ENCODE data around the gene OBSCN.
"Not testable (repeated sequence)": the region's sequence is repeated elsewhere in the genome, so short reads cannot be mapped to it uniquely, and the experiment has no call there.

The OBSCN gene

DNA sequence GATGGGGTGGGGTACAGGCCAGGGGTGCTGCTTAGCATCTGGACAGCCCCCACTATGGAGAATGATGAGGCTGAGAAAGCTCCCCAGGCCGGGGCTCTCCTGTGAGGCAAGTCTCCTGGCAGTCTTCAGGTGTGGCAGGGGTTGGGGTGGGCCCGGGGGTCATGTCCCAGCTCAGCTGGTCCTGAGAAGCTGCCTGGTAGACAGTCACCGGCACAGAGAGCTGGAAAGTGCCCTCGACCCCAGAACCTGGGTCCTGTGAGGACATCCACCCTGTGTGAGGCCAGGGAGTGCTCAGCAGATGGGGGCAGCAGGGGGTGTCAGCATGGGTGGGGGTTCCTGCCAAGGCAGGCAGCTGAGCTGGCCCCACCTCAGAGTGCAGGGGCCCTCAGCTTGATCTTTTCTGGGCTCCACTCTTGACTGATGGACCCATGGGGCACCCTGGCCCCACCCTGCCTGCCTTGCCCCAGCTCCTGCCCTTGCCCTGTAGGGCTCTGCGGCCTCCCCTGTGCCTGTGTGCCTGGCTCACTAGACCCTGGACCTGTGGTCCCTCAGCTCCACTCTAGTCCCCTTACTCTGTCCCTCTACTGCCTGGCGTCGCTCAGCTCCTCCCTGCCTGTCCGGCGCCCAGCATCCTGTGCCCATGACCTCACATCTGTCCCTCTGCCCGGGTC, 36.5 kb upstream of the OBSCN start:
- no peaks in the 10 kb centered on the region for H3K9me2 ChIP-seq (replicated peaks; ENCODE audit: low read depth, low read length)
- no peaks in the 10 kb centered on the region for H3K27me3 ChIP-seq (ENCODE audit: insufficient read depth, low read length, poor library complexity, severe bottlenecking)
- H3F3A ChIP-seq (ENCODE audit: low read depth) = no peaks in the 10 kb centered on the region
- H3K36me3 ChIP-seq (ENCODE audit: insufficient read depth, low read length) = peaks cover 17% of the 10 kb centered on the region; the same call in 1 of the 2 replicates
- no peak overlapping the region for H3K4me3 ChIP-seq (ENCODE audit: low read length, poor library complexity, severe bottlenecking)
- no peak overlapping the region for H3K4me2 ChIP-seq (ENCODE audit: low read depth, low read length, poor library complexity, severe bottlenecking)
- H3K9me3 ChIP-seq (ENCODE audit: insufficient read depth, low read depth, low read length) = no peaks in the 10 kb centered on the region
- peaks cover 56% of the 10 kb centered on the region for H3K79me2 ChIP-seq (ENCODE audit: insufficient read depth, low read length)
- TF ChIP-seq EZH2phosphoT487 (IDR thresholded peaks at IDR 0.05; ENCODE audit: borderline replicate concordance) = no peak
- TF ChIP-seq, protein P1, sequence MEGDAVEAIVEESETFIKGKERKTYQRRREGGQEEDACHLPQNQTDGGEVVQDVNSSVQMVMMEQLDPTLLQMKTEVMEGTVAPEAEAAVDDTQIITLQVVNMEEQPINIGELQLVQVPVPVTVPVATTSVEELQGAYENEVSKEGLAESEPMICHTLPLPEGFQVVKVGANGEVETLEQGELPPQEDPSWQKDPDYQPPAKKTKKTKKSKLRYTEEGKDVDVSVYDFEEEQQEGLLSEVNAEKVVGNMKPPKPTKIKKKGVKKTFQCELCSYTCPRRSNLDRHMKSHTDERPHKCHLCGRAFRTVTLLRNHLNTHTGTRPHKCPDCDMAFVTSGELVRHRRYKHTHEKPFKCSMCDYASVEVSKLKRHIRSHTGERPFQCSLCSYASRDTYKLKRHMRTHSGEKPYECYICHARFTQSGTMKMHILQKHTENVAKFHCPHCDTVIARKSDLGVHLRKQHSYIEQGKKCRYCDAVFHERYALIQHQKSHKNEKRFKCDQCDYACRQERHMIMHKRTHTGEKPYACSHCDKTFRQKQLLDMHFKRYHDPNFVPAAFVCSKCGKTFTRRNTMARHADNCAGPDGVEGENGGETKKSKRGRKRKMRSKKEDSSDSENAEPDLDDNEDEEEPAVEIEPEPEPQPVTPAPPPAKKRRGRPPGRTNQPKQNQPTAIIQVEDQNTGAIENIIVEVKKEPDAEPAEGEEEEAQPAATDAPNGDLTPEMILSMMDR (conservative IDR thresholded peaks at IDR 0.05; ENCODE audit: low read length) = no peak
- H4K20me1 ChIP-seq (ENCODE audit: insufficient read depth, low read length, poor library complexity, severe bottlenecking) = peaks cover 9% of the 10 kb centered on the region
- no peak overlapping the region for H3K9ac ChIP-seq (ENCODE audit: low read depth, low read length, poor library complexity, severe bottlenecking)
- H3K4me1 ChIP-seq (ENCODE audit: insufficient read depth, low read length, poor library complexity, severe bottlenecking) = peaks cover 26% of the 10 kb centered on the region
- no peak overlapping the region for H2AFZ ChIP-seq (ENCODE audit: low read length)

DNA sequence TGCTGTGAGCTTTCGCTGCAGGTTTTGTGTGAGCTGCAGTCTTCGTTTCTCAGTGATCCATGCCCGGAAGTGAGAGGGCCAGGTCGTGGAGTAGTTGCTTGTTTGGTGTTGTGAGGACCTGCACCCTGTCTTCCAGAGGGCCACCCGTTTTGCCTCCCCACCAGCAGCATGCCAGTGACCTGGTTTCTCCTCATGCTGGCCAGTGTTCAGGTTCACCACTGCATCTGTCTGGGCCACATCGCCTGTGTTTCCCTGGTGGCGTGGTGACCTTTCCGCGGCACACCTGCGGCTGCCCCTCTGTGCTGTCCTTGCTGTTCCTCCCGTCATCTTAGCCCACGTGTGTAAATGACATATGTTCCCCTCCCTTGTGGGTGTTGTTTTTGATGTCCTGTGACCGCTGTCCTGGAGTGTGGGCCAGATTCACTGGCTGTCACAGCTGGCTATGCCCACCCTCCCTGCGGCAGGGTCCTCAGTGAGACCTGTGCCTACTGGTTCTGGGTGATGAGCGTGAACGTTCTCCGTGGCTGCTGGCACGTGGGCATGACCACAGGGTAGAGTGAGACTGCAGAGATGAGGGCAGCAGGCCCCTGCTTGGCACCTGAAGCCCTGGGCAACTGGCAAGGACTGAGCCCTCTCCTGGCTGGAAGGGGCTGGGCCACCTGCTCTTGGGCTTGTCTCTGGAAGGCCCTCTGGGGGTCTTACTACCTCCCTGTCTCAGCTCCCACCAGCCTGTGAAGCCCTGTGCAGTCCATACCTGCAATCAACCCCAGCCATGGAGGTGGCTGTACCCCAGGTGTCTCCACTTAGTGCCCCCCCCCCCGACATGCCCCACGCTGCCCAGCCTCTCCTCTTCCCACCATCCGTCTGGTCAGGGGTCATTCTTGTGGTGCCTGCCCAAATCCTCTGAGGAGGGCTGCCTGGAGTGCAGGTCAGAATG, 35.0 kb upstream of the OBSCN start:
- TF ChIP-seq, protein P1 (conservative IDR thresholded peaks at IDR 0.05; ENCODE audit: low read length) = no peak
- TF ChIP-seq EZH2phosphoT487 (IDR thresholded peaks at IDR 0.05; ENCODE audit: borderline replicate concordance) = no peak
- Histone ChIP-seq H3K36me3 (ENCODE audit: insufficient read depth, low read length) (peaks cover 17% of the 10 kb centered on the region; the same call in 1 of the 2 replicates), H3F3A (ENCODE audit: low read depth) (no peaks in the 10 kb centered on the region), H3K79me2 (ENCODE audit: insufficient read depth, low read length) (peaks cover 42% of the 10 kb centered on the region; the same call in 1 of the 2 replicates), H3K4me1 (ENCODE audit: insufficient read depth, low read length, poor library complexity, severe bottlenecking) (peaks cover 13% of the 10 kb centered on the region), H3K4me3 (ENCODE audit: low read length, poor library complexity, severe bottlenecking) (no peak overlapping the region), H3K9me3 (ENCODE audit: insufficient read depth, low read depth, low read length) (no peaks in the 10 kb centered on the region), H3K9ac (ENCODE audit: low read depth, low read length, poor library complexity, severe bottlenecking) (no peak overlapping the region), H2AFZ (ENCODE audit: low read length) (no peak overlapping the region), H3K9me2 (replicated peaks; ENCODE audit: low read depth, low read length) (no peaks in the 10 kb centered on the region), H3K4me2 (ENCODE audit: low read depth, low read length, poor library complexity, severe bottlenecking) (no peak overlapping the region), H4K20me1 (ENCODE audit: insufficient read depth, low read length, poor library complexity, severe bottlenecking) (peaks cover 3% of the 10 kb centered on the region), H3K27me3 (ENCODE audit: insufficient read depth, low read length, poor library complexity, severe bottlenecking) (no peaks in the 10 kb centered on the region)

DNA sequence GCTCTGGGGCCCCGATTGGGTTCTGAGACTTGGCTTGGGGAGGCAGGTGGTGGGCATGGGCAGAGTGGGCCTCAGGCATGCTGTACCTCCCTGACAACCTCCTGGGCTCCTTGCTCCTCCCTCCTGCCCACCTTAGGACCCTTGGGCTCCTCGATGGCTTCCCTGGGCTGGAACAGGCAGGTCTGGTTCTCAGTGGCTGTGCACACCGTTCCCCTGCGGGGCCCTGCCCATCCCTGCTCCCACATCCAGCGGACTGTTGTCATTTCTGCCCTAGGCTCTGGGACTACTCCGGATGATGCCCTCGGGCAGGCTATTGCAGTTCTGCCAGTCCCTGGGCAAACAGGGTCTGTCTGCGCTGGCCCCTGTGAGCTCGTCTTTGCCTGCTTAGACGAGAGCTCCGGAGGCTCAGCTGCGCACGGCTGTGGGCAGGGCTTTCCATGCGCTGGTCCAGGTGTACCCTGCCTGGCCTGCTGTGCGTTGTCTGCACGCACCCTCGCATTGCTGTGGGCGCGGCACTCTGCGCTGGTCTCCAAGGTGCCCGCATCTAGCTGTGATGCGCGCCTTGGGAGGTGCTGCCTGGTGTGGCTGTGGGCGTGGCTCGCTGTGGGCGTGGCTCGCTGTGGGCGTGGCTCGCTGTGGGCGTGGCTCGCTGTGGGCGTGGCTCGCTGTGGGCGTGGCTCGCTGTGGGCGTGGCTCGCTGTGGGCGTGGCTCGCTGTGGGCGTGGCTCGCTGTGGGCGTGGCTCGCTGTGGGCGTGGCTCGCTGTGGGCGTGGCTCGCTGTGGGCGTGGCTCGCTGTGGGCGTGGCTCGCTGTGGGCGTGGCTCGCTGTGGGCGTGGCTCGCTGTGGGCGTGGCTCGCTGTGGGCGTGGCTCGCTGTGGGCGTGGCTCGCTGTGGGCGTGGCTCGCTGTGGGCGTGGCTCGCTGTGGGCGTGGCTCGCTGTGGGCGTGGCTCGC, 34.0 kb upstream of the OBSCN start:
- H3K9ac ChIP-seq (ENCODE audit: low read depth, low read length, poor library complexity, severe bottlenecking); H3K4me3 ChIP-seq (ENCODE audit: low read length, poor library complexity, severe bottlenecking); H3K4me1 ChIP-seq (ENCODE audit: insufficient read depth, low read length, poor library complexity, severe bottlenecking); H3K4me2 ChIP-seq (ENCODE audit: low read depth, low read length, poor library complexity, severe bottlenecking); H2AFZ ChIP-seq (ENCODE audit: low read length); H3K27me3 ChIP-seq (ENCODE audit: insufficient read depth, low read length, poor library complexity, severe bottlenecking); H4K20me1 ChIP-seq (ENCODE audit: insufficient read depth, low read length, poor library complexity, severe bottlenecking); H3K9me3 ChIP-seq (ENCODE audit: insufficient read depth, low read depth, low read length); H3F3A ChIP-seq (ENCODE audit: low read depth); H3K9me2 ChIP-seq (replicated peaks; ENCODE audit: low read depth, low read length): not testable (repeated sequence)
- Histone ChIP-seq H3K36me3 (ENCODE audit: insufficient read depth, low read length) (peaks cover 17% of the 10 kb centered on the region; the same call in 1 of the 2 replicates), H3K79me2 (ENCODE audit: insufficient read depth, low read length) (peaks cover 33% of the 10 kb centered on the region; the same call in 1 of the 2 replicates)
